ENCODE results near the gene TTPAL.

The TTPAL gene, protein sequence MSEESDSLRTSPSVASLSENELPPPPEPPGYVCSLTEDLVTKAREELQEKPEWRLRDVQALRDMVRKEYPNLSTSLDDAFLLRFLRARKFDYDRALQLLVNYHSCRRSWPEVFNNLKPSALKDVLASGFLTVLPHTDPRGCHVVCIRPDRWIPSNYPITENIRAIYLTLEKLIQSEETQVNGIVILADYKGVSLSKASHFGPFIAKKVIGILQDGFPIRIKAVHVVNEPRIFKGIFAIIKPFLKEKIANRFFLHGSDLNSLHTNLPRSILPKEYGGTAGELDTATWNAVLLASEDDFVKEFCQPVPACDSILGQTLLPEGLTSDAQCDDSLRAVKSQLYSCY

DNA sequence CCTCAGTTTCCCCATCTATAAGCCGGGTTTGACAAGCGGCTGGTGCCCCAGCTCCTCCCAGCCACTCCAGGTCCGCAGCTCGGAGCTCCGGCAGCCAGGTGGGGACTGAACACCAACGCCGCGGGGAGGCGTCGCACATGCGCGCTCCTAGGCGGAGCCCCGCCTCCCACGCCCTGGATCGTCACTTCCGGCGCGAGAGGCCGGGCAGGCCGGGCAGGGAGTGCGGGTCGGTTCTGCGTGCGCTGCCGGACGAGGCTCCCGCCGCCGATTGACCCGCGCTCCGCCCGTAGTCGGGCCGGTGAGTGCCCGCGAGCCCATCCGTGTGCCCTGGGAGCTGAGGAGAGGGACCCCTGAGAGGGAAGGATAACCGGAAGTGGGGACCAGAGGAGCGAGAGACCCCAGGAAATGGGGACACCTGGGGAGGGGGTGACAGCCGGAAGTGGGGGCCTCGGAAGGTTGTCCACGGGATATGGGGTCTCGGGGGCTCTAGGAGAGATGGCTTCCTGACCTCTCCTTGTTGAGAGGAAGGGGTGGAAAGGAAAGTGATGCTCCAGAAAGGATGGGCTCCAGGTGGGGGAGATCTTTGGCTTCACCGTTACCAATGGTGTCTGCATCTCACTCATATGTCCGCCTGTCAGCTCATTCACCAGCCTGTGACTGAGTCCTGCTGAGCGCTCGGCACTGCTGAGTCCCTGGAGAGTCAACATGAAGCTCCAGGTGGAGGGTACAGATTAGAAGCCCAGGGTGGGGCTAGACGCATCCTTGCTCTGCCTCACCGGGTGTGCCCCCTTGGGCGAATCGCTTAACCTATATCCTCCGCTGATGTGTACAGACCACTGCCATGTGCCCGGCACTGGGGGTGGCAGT is at the start of gene TTPAL:
TSS of gene TTPAL (plus strand) at position 181 of the 867 bp plus-strand sequence. CDS start 4,126 bp downstream, outside the sequence.
- peak within 1 kb of the TSS; percentile 97 for H3K4me3 ChIP-seq (ENCODE audit: low read length)
- TF ChIP-seq, protein P1, sequence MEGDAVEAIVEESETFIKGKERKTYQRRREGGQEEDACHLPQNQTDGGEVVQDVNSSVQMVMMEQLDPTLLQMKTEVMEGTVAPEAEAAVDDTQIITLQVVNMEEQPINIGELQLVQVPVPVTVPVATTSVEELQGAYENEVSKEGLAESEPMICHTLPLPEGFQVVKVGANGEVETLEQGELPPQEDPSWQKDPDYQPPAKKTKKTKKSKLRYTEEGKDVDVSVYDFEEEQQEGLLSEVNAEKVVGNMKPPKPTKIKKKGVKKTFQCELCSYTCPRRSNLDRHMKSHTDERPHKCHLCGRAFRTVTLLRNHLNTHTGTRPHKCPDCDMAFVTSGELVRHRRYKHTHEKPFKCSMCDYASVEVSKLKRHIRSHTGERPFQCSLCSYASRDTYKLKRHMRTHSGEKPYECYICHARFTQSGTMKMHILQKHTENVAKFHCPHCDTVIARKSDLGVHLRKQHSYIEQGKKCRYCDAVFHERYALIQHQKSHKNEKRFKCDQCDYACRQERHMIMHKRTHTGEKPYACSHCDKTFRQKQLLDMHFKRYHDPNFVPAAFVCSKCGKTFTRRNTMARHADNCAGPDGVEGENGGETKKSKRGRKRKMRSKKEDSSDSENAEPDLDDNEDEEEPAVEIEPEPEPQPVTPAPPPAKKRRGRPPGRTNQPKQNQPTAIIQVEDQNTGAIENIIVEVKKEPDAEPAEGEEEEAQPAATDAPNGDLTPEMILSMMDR (IDR thresholded peaks at IDR 0.05; ENCODE audit: insufficient read depth, low read depth, low read length, missing control alignments): peak; percentile 33
- peak; percentile 91 for DNase-seq (ENCODE audit: low read depth)

DNA sequence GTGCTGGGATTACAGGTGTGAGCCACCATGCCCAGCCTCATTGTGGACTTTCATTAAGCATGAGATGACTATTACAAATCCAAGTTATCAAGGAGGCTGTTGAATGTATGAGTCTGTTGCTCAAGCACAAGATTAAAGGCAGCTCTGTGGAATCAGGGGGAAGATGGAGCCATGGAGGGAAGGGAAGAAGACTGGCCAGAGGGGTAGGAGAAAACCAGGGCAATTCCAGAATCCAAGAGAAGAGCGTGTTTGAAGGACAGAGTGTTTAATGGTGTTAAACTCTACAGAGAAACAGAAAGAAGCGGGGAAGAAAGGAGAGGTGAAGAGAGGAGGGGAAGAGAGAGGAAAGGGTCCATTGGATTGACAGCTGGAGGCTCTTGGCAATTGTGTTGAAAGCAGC is 49.8 kb upstream of the TTPAL start:
- TF ChIP-seq, protein P1 (IDR thresholded peaks at IDR 0.05; ENCODE audit: insufficient read depth, low read depth, low read length, missing control alignments): no peak
- DNase-seq (ENCODE audit: low read depth): no peak
- H3K4me3 ChIP-seq (ENCODE audit: low read length): no peak overlapping the region

DNA sequence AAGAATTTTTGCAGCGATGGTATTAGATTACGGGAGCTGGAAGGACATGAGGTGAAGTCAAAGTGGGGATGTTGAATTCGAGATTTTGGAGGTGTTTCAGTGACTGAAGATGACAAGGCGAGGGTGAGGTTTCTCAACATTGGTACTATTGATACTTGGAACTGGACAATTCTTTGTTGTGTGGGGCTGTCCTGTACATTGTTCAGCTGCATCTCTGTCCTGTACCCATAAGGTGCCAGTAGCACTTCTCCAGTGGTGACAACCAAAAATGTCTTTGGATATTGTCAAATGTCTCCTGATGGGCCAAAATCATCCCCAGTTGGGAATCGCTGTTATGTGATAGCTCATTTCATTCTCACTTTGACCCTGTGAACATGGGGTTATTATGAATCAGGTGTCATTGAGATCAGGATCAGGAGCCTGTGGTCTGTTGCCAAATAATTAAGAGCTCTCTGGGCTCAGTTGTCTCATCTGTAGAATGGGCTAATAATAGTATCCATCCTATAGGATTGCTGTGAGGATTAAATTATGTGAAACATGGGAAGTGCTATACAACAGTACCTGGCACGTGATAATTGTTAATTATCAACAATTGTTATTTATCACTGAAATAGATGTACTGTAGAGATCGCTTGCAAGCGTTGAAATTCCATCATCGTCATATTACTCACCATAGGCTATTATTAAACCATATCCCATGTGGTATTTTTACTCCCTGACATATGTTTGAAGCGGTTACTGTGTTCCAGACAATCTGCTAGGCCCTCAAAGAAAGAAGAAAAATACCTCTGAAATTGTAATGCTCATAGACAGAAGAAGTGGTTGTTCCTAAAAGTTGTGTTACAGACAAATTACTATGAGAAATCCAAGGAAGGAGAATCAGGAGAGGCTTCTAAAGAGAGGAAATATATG is 48.5 kb upstream of the TTPAL start:
- TF ChIP-seq, protein P1 (IDR thresholded peaks at IDR 0.05; ENCODE audit: insufficient read depth, low read depth, low read length, missing control alignments): no peak
- DNase-seq (ENCODE audit: low read depth): no peak
- no peak overlapping the region for H3K4me3 ChIP-seq (ENCODE audit: low read length)

DNA sequence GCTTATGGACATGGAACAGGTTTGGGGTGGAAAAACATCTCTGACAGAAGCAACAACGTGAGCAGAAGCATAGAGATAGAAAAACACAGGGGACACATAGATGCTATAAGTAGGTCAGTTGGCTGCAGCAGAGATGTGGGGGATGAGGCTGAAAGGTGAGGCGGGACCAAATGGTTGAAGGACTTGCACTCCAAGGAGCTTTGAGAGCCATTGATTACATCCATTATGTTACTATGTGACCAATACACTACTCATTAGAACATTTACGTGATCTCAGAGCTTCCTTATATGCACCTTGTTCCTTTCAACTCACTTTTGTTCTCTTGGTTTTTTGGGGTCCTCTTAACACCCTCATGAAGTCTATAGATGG is 47.9 kb upstream of the TTPAL start:
- no peak for DNase-seq (ENCODE audit: low read depth)
- TF ChIP-seq, protein P1 (IDR thresholded peaks at IDR 0.05; ENCODE audit: insufficient read depth, low read depth, low read length, missing control alignments): no peak
- no peak overlapping the region for H3K4me3 ChIP-seq (ENCODE audit: low read length)

DNA sequence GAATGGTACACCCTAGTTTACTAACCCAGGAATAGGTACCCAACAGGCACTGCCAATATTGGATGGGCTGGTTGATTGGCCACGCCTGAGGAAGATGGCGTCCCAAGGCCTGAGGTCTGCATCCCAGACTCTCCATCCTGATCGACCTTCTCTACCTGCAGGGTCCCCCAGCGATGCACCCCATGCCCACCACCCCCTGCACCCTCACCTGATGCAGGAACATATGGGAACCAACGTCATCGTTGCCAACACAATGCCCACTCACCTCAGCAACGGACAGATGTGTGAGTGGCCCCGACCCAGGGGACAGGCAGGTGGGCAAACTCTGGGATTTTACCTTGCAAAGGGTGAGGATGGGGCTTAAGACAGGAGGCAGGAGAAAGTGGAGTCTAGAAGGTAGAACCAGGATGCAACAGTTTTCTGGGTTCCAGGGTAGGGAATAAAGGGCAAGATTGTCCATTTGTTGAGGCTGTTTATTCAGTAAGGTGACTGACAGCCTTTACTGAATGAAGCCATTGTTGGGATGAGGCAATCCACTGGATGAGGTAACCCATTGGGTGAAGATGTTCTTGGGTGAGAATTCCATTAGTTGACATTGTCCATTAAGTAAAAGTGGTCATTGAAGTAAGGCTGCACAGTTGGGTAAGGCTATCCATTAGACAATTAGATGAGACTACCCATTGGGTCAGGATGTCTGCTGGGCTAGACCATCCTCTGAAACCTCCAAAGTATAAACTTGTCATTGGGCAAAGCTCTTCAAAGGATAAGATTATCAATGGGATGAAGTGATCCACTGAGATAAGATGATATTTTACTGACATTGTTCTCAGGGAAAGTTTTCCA is 47.3 kb upstream of the TTPAL start:
- peak; percentile 26 for DNase-seq (ENCODE audit: low read depth)
- no peak overlapping the region for H3K4me3 ChIP-seq (ENCODE audit: low read length)
- TF ChIP-seq, protein P1 (IDR thresholded peaks at IDR 0.05; ENCODE audit: insufficient read depth, low read depth, low read length, missing control alignments): no peak

DNA sequence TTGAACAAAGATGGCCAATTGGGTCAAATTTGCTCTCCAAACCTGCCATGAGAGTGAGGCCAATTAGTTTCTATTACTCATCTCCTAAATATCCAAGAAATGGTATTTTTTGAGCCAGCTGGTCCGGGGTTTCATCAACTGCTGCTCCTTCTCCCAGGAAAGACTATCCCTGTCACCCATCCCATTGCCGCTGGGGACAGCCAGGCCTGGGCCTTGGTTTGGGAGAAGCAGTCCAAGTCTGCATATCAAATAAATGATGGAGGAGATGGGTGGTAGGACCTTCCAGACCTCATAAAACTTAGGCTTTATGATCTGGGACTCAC is 46.7 kb upstream of the TTPAL start:
- DNase-seq (ENCODE audit: low read depth): no peak
- no peak overlapping the region for H3K4me3 ChIP-seq (ENCODE audit: low read length)
- TF ChIP-seq, protein P1 (IDR thresholded peaks at IDR 0.05; ENCODE audit: insufficient read depth, low read depth, low read length, missing control alignments): no peak

All from epithelial cell of esophagus (primary cell).